Ramos (cell line): Measurements from ENCODE around the gene TMEM92.
"Not testable (repeated sequence)": the region's sequence is repeated elsewhere in the genome, so short reads cannot be mapped to it uniquely, and the experiment has no call there.

ENCODE experiments used
- in situ Hi-C: fragments of 300-500 bp; cut with MboI; formaldehyde crosslinking; loops from one replicate; pipeline ENCODE4 v1.14.3; 2022; ENCODE audit warnings: low sequenced_read_pairs; ENCODE audit not compliant: unreplicated experiment

Gene TMEM92

DNA sequence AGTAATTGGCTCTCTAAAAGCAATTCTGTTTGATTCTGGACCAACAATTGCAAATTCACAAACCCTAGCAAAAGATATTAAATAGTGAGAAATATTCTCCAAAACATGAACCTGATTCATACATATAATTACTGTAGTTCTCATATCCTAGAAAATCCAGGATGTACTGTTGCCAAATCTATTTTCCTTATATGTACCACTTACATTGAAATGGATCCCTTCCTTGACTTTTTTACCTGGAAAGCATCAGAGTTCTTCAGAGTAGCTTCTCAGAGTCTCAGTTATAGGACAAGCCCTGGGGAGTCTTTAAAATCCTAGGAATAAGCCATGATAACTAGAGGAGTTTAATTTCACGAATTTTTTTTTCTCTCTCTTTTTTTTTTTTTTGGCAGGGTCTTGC lies 16.7 kb downstream of the TMEM92 start:
- in situ Hi-C loops: loop anchor here (10.0 kb wide), 1 partner anchor 86 kb away; the partner anchor contains the start of gene COL1A1

DNA sequence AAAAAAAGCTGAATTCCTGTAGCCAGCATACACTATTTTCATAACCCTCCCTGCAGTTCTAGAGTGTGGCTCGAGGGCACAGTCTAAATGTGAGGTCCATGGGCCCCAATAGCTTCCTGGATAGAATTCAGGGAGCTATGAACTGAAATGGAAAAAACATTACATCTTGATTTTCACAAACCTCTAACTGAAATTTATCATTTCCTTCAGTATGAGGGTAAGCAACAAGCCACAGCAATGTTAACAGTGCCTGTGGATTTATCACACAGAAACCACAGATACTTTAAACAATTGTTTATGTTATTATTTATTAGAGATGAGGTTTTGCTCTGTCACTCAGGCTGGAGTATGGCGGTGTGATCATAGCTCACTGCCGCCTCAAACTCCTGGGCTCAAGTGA lies 18.2 kb downstream of the TMEM92 start:
- in situ Hi-C loops: loop anchor here (10.0 kb wide), 1 partner anchor 88 kb away; the partner anchor contains the start of gene COL1A1

DNA sequence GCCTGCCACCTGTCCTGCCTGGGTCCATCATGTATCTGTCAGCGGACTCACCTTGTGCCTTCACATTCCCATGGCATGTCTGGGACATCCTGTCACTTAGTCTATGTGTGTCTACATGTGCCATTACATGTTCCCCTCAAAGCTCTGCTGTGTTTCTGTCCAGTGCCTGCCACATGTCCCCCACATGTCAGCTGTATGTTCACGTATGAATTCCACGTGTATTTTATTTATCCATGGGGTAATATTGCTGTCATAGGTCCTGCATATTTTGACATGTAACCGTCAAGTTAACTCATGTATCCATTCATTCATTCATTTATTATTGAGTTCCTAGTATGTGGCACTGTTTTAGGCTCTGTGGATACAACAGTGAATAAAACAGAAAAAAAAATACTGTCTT lies 20.8 kb downstream of the TMEM92 start:
- in situ Hi-C loops: loop anchor here (10.0 kb wide), 1 partner anchor 90 kb away; the partner anchor contains the start of gene COL1A1

DNA sequence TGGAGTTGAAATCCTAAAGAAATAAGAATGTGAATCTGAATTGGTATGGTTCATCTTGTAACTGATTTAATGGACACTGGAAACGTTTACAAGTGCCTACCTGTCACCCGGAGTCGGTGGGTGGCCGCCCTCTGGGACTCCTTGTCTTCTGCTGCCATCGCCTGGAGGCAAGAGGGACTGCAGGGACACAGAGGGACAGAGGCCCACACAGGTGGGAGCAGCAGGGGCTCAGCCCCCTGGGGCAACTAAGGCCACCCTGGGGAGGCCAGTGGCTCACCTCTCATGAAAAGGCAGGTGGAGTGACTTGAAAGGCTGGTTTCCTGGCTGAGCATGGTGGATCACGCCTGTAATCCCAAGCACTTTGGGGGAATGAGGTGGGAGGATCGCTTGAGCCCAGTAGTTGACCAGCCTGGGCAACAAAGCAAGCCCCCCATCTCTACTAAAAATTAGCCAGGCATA lies 23.2 kb downstream of the TMEM92 start:
- in situ Hi-C loops: loop anchor here (10.0 kb wide), 1 partner anchor 93 kb away; the partner anchor contains the start of gene COL1A1

DNA sequence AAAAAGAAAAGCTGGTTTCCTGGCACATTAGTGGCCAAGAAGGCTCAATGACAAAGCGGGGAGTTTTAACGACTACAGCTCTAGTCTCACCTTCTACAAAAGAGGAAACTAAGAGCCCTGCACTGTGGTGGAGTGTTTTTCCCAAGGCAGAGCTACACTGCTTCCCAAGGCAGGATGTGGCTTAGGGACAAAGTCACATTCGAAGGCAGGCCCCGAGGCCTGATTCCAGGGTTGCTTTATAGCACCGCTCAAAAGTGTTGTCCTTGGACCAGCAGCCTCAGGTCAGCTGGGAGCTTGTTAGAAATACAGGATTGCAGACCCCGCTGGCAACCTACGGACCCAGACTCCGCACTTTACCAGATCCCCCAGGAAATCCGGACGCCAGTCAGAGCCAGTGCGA lies 23.8 kb downstream of the TMEM92 start:
- in situ Hi-C loops: loop anchor here (10.0 kb wide), 1 partner anchor 93 kb away; the partner anchor contains the start of gene COL1A1

DNA sequence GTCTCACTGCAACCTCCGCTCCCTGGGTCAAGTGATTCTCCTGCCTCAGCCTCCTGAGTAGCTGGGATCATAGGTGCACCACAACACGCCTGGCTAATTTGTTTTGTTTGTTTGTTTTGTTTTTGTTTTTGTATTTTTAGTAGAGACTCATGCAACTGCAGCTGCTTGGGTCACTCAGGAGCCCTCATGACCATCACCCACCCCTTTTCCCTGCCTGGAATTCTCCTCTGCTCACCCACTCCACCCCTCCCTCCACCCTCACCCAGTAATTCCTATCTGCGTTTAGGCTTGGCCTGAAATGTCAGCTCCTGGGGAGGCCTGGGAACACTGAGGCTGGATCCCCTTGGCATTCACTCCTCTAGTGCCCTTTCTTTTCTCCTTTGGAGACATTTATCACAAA lies 25.5 kb downstream of the TMEM92 start:
- in situ Hi-C loops: loop anchor here (10.0 kb wide), 1 partner anchor 95 kb away; the partner anchor contains the start of gene COL1A1

DNA sequence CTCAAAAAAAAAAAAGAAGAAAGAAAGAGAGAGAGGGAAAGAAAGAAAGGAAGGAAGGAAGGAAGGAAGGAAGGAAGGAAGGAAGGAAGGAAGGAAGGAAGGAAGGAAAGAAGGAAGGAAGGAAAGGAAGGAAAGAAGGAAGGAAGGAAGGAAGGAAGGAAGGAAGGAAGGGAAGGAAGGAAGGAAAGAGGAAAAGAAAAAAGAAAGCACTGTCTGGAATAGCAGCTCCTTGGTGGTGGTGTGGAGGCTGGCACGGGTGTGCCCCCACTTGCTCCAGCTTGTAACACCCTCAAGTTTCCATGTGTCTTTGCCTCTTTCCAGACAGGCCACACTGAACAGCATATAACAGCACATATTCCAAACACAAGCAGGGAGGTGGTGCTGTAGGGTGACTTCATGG lies 26.6 kb downstream of the TMEM92 start:
- in situ Hi-C loops: not testable (repeated sequence)

DNA sequence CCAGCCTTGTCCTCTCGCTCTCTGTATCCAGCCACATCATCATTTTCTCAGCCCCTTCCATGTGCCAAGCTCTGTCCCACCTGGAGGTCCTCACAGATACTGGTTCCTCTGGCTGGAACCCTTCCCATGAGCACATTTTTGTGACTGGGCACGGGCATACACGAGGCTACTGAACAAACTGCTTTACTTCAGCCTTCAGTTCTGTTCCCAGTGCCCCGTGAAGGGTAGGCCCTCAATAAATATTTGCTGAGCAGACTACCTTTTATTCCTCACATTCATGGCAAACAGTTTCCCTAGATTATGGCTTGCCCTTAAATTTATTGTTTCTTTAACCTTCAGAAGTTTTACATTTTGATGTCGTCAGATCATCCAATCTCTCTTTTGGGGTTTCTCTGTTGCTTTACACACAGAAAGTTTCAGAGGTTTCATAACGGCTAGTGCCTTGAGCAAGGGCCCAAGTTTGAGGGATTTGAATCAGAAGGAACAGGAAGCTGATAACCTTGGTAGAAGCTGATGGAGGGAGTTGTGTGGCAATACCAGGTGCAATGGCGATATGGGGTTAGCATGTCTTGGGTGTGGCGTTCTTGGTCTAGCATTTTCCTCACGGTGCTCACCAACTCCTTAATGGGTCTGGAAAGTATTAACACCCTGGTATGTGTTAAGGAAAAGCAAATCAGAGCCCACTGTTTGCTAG lies 27.8 kb downstream of the TMEM92 start:
- in situ Hi-C loops: no loop called here

DNA sequence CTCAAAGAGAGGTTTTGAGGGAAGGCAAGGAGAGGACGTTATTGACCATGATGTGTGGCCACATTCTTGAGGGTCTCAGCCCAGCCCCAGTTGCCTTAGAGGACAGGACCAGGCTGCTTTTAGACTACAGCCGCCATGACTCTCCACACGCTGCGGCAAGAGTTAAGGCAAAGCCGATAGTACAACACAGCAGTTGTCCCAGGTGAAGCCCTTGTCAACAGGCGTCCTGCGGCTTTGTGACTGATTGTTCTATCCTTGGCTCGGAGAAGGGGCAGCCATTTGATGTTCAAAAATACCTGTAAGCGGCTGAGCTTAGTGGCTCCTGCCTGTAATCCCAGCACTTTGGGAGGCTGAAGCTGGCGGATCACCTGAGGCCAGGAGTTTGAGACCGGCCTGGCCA lies 28.8 kb downstream of the TMEM92 start:
- in situ Hi-C loops: no loop called here

DNA sequence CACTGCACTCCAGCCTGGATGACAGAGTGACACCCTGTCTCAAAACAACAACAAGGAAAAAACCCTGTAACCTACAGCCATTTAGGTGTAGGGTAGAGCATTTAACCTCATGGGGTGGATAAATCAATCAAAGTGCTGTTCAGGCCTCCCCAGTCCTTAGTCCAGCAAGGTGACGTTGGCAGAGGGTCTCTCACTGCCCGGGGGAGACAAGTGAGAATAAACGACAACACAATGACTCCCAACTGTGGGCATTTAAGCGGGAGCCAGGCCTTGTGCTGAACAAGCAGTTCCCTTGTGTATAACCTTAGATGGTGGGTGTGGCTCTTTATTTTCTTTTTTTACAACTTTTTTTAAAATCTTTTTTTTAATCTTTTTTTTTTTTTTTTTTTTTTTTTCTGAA lies 29.3 kb downstream of the TMEM92 start:
- in situ Hi-C loops: no loop called here

DNA sequence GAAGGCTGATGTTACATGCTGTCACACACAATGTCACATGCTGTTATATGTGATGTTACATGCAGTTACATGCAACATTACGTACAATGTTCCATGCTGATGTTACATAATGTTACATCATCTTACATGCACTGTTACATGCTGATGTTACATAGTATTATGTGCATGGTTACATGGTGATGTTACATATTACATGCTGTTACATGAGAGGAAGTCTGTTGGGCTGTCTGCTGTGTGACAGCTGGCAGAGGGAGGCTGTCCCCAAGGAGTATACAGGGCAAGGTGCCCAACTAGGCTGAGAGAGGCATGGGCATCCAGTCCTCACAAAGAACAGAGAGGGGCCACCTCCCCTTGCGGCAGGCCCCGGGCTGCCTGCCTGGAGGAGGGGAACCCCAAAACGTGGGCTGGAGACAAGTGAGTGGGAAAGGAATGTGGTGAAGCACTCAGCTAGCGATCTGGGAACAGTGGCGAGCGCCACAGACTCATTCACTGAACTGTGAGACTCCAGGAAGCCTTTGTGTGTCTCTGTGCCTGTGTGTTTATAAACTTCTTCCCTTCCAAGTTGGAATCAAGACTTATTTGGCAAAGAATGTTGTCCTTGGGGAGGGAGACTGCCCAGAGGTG lies 30.6 kb downstream of the TMEM92 start:
- in situ Hi-C loops: no loop called here

DNA sequence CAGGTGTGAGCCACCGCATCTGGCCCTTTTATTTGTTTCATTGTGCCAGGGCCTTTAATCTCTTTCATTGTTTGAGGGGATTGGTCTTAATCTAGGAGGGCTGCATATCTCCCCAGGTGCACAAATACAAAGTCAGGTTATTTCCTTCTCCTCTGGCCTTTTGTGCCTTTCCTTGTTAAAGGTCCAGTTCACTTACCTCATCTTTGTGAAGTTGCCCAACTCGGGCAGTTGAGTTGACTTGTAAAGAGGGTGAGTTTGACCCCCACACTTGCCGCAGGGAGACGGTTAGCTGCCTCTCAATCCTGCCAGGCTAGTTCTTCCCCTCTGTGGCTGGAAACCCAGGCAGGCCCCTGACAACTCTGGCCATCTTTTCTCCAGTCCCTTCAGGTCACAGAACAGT lies 33.4 kb downstream of the TMEM92 start:
- in situ Hi-C loops: no loop called here

DNA sequence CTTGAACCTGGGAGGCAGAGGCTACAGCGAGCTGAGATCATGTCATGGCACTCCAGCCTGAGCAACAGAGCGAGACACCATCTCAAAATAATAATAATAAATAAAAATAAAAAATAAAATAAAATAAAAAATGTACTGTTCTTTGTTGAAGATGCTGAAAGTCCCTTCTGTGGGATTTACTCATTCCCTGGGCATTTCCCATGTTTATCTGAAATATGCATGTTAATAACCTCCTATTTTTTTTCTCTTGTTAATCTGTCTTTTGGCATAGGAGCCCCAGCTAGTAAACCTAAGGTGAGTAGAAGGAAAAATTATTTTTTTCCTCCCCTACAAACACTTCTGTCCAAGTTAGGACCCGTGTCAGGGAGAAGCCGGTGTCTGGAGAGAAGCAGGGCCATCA lies 34.4 kb downstream of the TMEM92 start:
- in situ Hi-C loops: no loop called here

DNA sequence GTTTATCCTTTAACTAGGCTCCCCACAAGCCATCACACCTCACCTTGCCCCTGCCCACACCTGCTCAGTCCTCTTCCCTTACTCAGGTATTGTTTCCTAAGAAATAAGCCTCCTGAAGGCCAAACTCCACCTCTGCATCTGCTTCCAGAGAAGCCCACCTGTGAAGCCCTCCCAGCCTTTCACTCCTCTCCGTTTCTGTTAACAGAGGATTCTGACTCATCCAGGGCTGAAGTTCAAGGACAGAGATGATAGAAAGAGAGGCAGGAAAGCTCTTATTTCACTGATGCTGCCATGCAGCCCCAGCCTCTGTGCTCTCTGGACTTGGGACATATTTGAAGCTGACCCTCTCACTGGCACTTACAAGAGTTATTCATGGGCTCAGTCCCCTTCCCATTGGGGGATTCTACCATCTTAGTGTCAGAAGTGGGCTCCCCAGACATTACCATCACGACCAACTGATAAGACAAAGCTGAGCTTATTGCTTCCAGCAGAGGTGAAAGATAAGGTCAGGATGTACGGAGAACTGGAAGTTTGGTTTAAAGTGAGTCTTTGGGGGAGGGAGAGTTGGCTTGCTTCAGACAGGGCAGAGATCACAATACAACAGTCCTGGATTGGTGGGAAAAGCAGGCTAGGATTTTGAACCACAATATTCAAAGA lies 36.3 kb downstream of the TMEM92 start:
- in situ Hi-C loops: no loop called here

DNA sequence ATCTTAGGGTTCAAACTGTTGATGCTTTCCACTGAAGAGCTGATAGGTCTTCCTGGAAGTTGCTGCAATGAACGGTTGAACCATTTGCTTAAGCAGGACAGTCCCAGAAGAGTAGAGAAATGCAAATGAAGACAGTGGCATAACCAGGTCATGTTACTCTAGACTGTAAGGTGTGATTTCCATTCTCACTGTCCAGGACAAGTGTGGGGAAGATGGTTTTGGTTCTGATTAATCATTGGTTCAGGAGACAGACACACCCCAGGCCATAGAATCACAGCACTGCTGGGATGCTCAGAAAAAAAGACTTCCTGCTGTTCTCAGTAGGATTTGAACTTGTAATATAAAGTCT lies 36.8 kb downstream of the TMEM92 start:
- in situ Hi-C loops: no loop called here

DNA sequence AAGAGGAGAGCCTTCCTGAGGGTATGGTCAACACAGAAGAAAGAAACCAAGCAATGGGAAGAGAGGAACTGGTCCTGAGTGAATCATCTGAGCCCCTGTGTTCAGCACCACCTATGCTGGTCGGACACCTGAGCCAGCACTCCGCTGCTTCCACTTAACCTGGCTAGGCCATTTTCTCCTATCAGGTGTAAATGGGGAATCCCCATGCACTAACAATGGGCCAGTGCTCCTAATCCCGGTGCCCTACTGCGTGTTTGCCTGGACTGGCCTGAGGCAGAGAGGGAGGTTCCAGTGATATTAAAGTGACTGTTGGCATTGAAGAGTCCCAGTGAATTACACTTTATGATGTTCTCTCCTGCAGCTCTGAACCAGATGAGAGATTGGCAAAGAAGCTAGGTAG lies 37.2 kb downstream of the TMEM92 start:
- in situ Hi-C loops: no loop called here

DNA sequence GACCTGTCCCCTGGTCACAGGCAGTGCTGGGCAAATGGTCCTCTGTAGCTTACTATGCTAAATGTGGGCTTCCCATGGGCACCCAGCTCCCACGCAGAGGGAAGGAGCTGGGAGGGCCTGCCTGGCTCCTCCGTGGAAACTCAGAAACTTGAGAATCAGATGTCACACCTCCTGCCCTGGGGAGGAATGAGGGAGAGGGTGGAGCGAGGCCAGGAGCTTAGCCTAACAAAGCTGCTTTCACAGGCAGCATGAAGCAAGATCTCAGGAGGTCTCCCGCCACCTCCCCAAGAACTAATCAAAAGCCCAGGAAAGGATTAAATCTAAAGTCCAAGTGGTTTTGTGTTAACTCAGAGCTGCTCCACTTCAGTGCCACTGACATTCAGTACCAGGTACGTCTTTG lies 38.0 kb downstream of the TMEM92 start:
- in situ Hi-C loops: no loop called here

DNA sequence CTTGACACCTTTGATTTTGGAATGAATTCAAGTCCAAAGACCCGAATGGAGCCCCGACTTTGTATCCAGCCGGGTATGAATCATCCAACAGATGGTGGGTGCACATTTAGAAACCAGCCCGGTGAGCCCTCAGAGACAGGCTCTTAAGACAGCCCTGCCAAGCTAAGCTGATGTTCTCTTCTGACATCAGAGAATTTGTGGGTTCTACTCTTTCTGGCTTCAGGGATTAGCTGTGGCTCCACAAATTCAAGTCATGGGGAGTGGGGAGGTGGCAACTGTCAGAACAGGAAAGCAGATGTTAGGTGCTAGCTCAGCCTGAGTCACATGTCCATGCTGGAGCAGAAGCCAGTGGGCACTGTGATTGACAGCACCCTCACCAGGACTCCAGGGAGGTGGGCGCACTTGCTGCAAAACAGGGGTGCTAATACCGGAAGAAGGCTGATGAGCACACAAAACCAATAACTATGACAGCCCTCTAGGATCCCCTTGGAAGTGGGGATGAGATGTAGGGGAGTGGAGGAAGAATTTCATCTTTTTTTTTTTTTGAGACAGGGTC lies 40.3 kb downstream of the TMEM92 start:
- in situ Hi-C loops: no loop called here

DNA sequence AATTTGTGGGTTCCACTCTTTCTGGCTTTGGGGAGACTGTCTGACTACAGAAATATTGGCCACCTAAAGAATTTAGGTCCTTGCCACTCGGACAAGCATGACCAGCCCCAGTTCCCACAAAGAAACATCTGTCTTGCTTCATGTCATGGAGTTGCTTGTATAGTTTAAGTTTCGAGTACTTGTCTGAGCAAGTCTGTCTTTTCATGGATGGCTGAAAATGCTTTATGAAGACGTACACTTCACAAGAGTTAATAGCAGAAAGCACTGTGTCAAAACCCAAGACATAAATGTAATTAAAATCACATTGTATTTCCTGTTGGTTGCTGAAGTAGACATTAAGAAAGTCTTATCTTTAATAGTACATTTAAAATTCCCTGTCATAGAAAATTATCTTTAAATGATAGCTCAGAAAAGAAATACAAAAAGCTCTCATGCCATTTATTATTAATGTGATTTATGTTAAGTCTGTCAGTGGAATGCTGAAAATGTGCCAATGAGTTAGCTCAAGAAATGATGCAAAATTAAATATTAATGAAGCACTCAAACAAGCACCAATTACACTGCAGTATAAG lies 41.8 kb downstream of the TMEM92 start:
- in situ Hi-C loops: no loop called here

DNA sequence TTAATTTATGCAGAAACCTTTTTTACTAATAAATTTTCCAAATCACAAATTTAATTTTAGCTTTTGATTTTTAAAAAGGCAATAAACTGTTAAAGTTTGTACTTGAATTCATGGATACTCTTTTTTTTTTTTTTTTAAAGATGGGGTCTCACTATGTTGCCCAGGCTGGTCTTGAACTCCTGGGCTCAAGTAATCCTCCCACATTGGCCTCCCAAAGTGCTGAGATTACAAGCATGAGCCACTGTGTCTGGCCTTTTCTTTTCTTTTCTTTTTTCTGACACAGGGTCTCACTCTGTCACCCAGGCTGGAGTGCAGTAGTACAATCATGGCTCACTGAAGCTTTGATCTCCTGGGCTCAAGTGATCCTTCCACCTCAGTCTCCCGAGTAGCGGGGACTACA lies 42.4 kb downstream of the TMEM92 start:
- in situ Hi-C loops: not testable (repeated sequence)

DNA sequence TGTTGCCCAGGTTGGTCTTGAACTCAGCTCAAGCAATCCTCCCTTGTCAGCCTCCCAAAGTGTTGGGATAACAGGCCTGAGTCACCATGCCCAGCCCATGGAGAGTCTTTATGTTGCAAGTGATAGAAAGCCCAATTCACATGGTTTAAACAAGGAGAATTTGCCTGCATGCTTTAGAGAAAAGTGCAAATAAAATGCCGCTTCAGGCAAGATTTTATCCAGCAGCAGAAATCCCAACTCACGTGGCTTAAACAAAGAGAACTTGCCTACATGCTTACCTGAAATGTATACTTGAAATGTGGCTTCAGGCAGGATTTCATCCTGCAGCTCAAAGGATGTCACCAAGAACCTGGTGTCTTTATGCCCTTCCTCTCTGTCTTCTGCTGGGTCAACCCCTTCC lies 42.9 kb downstream of the TMEM92 start:
- in situ Hi-C loops: no loop called here
